ENCODE measurements around the gene BANP. TPM values are rescaled to one million over a fixed set of nuclear protein-coding genes. Genes with fewer than 3 reads are reported as not detected.
A peak's percentile ranks its signal among the peaks of the same experiment; 100 is the strongest.
"Not testable (repeated sequence)": the region's sequence is repeated elsewhere in the genome, so short reads cannot be mapped to it uniquely, and the experiment has no call there.

The BANP gene
- polyA plus RNA-seq, 3 donors from 2014 or later = 6.3 to 19.4 (median 10.2) TPM

GRCh38 chr16:88048985-88049384 lies 97.8 kb downstream of the BANP start:
- Mint-ChIP-seq H3K4me3 (no peak overlapping the region), H3K27ac (no peak overlapping the region), H3K4me1 (no peaks in the 10 kb centered on the region), H3K9me3 (no peaks in the 10 kb centered on the region), H3K36me3 (peaks cover 11 to 21% (median 14%) of the 10 kb centered on the region in 3 donors), H3K27me3 (ENCODE audit: low read depth in 3 of 3) (peaks cover 0 to 2% (median 0%) of the 10 kb centered on the region in 3 donors)
- no peak for DNase-seq

GRCh38 chr16:88049561-88050545 lies 98.6 kb downstream of the BANP start:
- H3K27ac Mint-ChIP-seq = no peak overlapping the region

GRCh38 chr16:88050952-88051660 lies 99.9 kb downstream of the BANP start:
- no peak for DNase-seq
- Mint-ChIP-seq H3K4me1 (peaks cover 0 to 2% of the 10 kb centered on the region in 2 donors), H3K36me3 (peaks cover 11 to 21% (median 14%) of the 10 kb centered on the region in 3 donors), H3K27ac (no peak overlapping the region), H3K9me3 (no peaks in the 10 kb centered on the region), H3K27me3 (ENCODE audit: low read depth in 3 of 3) (peaks cover 0 to 2% (median 0%) of the 10 kb centered on the region in 3 donors), H3K4me3 (no peak overlapping the region)

More at GRCh38 chr16:88049561-88050545, 98.6 kb downstream of the BANP start:
- no peaks in the 10 kb centered on the region for H3K9me3 Mint-ChIP-seq
- no peaks in the 10 kb centered on the region for H3K4me1 Mint-ChIP-seq
- H3K27me3 Mint-ChIP-seq (ENCODE audit: low read depth in 3 of 3) = peaks cover 0 to 2% (median 0%) of the 10 kb centered on the region in 3 donors
- peaks cover 11 to 21% (median 14%) of the 10 kb centered on the region in 3 donors for H3K36me3 Mint-ChIP-seq
- DNase-seq = no peak
- H3K4me3 Mint-ChIP-seq = no peak overlapping the region

GRCh38 chr16:88052661-88053060 lies 101.4 kb downstream of the BANP start:
- Mint-ChIP-seq H3K4me3 (no peak overlapping the region), H3K27ac (no peak overlapping the region), H3K27me3 (ENCODE audit: low read depth in 3 of 3) (peaks cover 0 to 2% (median 0%) of the 10 kb centered on the region in 3 donors), H3K9me3 (no peaks in the 10 kb centered on the region), H3K4me1 (peaks cover 0 to 2% of the 10 kb centered on the region in 2 donors), H3K36me3 (peaks cover 11 to 21% (median 13%) of the 10 kb centered on the region in 3 donors)
- peak in 2 of 3 donors; percentile 5 to 10 for DNase-seq

GRCh38 chr16:88053479-88053878 lies 102.2 kb downstream of the BANP start:
- not testable (repeated sequence) for H3K4me3 Mint-ChIP-seq; H3K27ac Mint-ChIP-seq; H3K4me1 Mint-ChIP-seq; H3K9me3 Mint-ChIP-seq; H3K27me3 Mint-ChIP-seq (ENCODE audit: low read depth in 3 of 3)
- peaks cover 6 to 13% (median 11%) of the 10 kb centered on the region in 3 donors for H3K36me3 Mint-ChIP-seq
- DNase-seq = peak; percentile 19 to 41 (median 30)

GRCh38 chr16:88055356-88055755 lies 104.1 kb downstream of the BANP start:
- Mint-ChIP-seq H3K27ac (peak overlapping the region in 1 of 6 donors; percentile 55), H3K36me3 (no peaks in the 10 kb centered on the region), H3K4me3 (no peak overlapping the region)

GRCh38 chr16:88056212-88056611 lies 105.0 kb downstream of the BANP start:
- H3K4me1 Mint-ChIP-seq = peaks cover 0 to 2% of the 10 kb centered on the region in 2 donors
- no peaks in the 10 kb centered on the region for H3K36me3 Mint-ChIP-seq
- peaks cover 0 to 1% (median 0%) of the 10 kb centered on the region in 3 donors for H3K27me3 Mint-ChIP-seq (ENCODE audit: low read depth in 3 of 3)
- DNase-seq = no peak
- H3K4me3 Mint-ChIP-seq = no peak overlapping the region
- peak overlapping the region in 1 of 6 donors; percentile 50 for H3K27ac Mint-ChIP-seq
- H3K9me3 Mint-ChIP-seq = no peaks in the 10 kb centered on the region

More at GRCh38 chr16:88055356-88055755, 104.1 kb downstream of the BANP start:
- Mint-ChIP-seq H3K4me1 (peaks cover 0 to 2% of the 10 kb centered on the region in 2 donors), H3K9me3 (no peaks in the 10 kb centered on the region), H3K27me3 (ENCODE audit: low read depth in 3 of 3) (peaks cover 0 to 2% (median 0%) of the 10 kb centered on the region in 3 donors)
- no peak for DNase-seq

GRCh38 chr16:88057656-88058055 lies 106.4 kb downstream of the BANP start:
- H3K4me3 Mint-ChIP-seq = no peak overlapping the region
- H3K36me3 Mint-ChIP-seq = no peaks in the 10 kb centered on the region
- H3K27ac Mint-ChIP-seq = no peak overlapping the region
- H3K9me3 Mint-ChIP-seq = no peaks in the 10 kb centered on the region
- peaks cover 0 to 2% (median 0%) of the 10 kb centered on the region in 3 donors for H3K27me3 Mint-ChIP-seq (ENCODE audit: low read depth in 3 of 3)
- H3K4me1 Mint-ChIP-seq = peaks cover 0 to 2% of the 10 kb centered on the region in 2 donors
- no peak for DNase-seq

- H3K27me3 Mint-ChIP-seq (ENCODE audit: low read depth in 3 of 3) = peaks cover 0 to 2% (median 0%) of the 10 kb centered on the region in 3 donors
- DNase-seq = no peak
- H3K36me3 Mint-ChIP-seq = no peaks in the 10 kb centered on the region
- H3K27ac Mint-ChIP-seq = no peak overlapping the region
- peaks cover 0 to 2% of the 10 kb centered on the region in 2 donors for H3K4me1 Mint-ChIP-seq
- no peaks in the 10 kb centered on the region for H3K9me3 Mint-ChIP-seq
- no peak overlapping the region for H3K4me3 Mint-ChIP-seq
These were observed 106.9 kb downstream of the BANP start for GRCh38 chr16:88058136-88058535.

- Mint-ChIP-seq H3K4me3 (no peak overlapping the region), H3K27ac (no peak overlapping the region), H3K27me3 (ENCODE audit: low read depth in 3 of 3) (peaks cover 0 to 2% (median 0%) of the 10 kb centered on the region in 3 donors), H3K36me3 (peaks cover 0 to 5% (median 0%) of the 10 kb centered on the region in 3 donors), H3K4me1 (peaks cover 0 to 2% of the 10 kb centered on the region in 2 donors), H3K9me3 (no peaks in the 10 kb centered on the region)
- no peak for DNase-seq
These were observed 107.6 kb downstream of the BANP start for GRCh38 chr16:88058817-88059216.

- H3K27me3 Mint-ChIP-seq (ENCODE audit: low read depth in 3 of 3) = peaks cover 0 to 2% (median under 1%) of the 10 kb centered on the region in 3 donors
- no peak overlapping the region for H3K4me3 Mint-ChIP-seq
- no peak for DNase-seq
- peaks cover 0 to 5% (median 0%) of the 10 kb centered on the region in 3 donors for H3K36me3 Mint-ChIP-seq
- no peaks in the 10 kb centered on the region for H3K9me3 Mint-ChIP-seq
- H3K27ac Mint-ChIP-seq = no peak overlapping the region
- H3K4me1 Mint-ChIP-seq = peaks cover 0 to 2% of the 10 kb centered on the region in 2 donors
These were observed 108.6 kb downstream of the BANP start for GRCh38 chr16:88059701-88060386.

GRCh38 chr16:88060524-88061219 lies 109.4 kb downstream of the BANP start:
- no peak for DNase-seq
- H3K9me3 Mint-ChIP-seq = no peaks in the 10 kb centered on the region
- peaks cover 0 to 5% (median 0%) of the 10 kb centered on the region in 3 donors for H3K36me3 Mint-ChIP-seq
- H3K4me1 Mint-ChIP-seq = no peaks in the 10 kb centered on the region
- no peak overlapping the region for H3K27ac Mint-ChIP-seq
- H3K4me3 Mint-ChIP-seq = no peak overlapping the region
- peaks cover 0 to 3% (median 2%) of the 10 kb centered on the region in 3 donors for H3K27me3 Mint-ChIP-seq (ENCODE audit: low read depth in 3 of 3)
